Dendritic cell treated with granulocyte-macrophage colony-stimulating factor and Interleukin-4, amounts not matched to agents 40 ng/mL and 50 ng/mL, for 4 days (primary cell): ENCODE data around the gene RAD51B.

Experiments used
- H3K27ac Mint-ChIP-seq: one replicate; pipeline ENCODE4 v1.8.0; 2022; ENCODE audit warnings: mild to moderate bottlenecking, mixed read lengths
- H3K27me3 Mint-ChIP-seq: one replicate; pipeline ENCODE4 v1.8.0; 2022; ENCODE audit warnings: mild to moderate bottlenecking, mixed read lengths
- H3K36me3 Mint-ChIP-seq: one replicate; pipeline ENCODE4 v1.8.0; 2022; ENCODE audit warnings: low read depth, mixed read lengths
- H3K4me1 Mint-ChIP-seq: one replicate; pipeline ENCODE4 v1.8.0; 2022; ENCODE audit warnings: low read depth, mixed read lengths
- H3K4me3 Mint-ChIP-seq: one replicate; pipeline ENCODE4 v1.8.0; 2022; ENCODE audit warnings: mild to moderate bottlenecking, moderate library complexity, mixed read lengths
- H3K9me3 Mint-ChIP-seq: one replicate; pipeline ENCODE4 v1.8.0; 2022; ENCODE audit warnings: mixed read lengths
- intact Hi-C: fragments of 100-400 bp; cut with micrococcal nuclease; formaldehyde crosslinking; loops from one replicate; pipeline ENCODE4 v1.15.0; 2022

Gene RAD51B

DNA sequence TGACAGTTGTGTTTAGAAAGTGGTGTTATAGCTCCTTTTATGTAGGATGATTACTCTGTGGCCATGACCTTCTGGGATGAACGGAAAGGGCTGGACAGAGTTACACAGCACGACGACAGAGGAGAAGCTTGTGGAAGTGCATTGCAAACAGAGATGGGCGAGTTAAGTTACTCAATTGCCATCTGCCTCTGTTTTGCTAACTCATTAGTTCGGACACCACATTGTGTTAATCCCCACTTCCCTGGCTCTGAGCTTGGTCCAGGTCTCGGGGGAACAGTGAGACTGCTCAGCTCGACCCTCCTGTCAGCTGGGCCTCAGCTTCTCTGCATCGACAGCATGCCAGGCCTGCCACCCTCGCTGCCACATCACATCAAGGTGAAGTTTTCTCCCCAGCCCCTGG is 565.3 kb downstream of the RAD51B start:
- Mint-ChIP-seq H3K36me3 (peaks cover 5% of the 10 kb centered on the region), H3K27me3 (no peaks in the 10 kb centered on the region), H3K4me3 (no peak overlapping the region), H3K27ac (peak overlapping the region; percentile 92), H3K4me1 (peaks cover 66% of the 10 kb centered on the region), H3K9me3 (no peaks in the 10 kb centered on the region)
- intact Hi-C loops, result no loop called here

- peaks cover 68% of the 10 kb centered on the region for H3K4me1 Mint-ChIP-seq
- peaks cover 12% of the 10 kb centered on the region for H3K36me3 Mint-ChIP-seq
- intact Hi-C loops, result no loop called here
- H3K4me3 Mint-ChIP-seq, result no peak overlapping the region
- no peaks in the 10 kb centered on the region for H3K27me3 Mint-ChIP-seq
- H3K27ac Mint-ChIP-seq, result peak overlapping the region; percentile 92
- peaks cover 9% of the 10 kb centered on the region for H3K9me3 Mint-ChIP-seq
Measured at GRCh38 chr14:68386446-68386845, 566.9 kb downstream of the RAD51B start.

GRCh38 chr14:68386950-68387779 is 567.6 kb downstream of the RAD51B start:
- no peaks in the 10 kb centered on the region for H3K27me3 Mint-ChIP-seq
- H3K36me3 Mint-ChIP-seq, result peaks cover 12% of the 10 kb centered on the region
- H3K4me1 Mint-ChIP-seq, result peaks cover 65% of the 10 kb centered on the region
- intact Hi-C loops, result no loop called here
- H3K9me3 Mint-ChIP-seq, result peaks cover 9% of the 10 kb centered on the region
- H3K4me3 Mint-ChIP-seq, result no peak overlapping the region
- peak overlapping the region; percentile 92 for H3K27ac Mint-ChIP-seq

GRCh38 chr14:68389943-68390342 is 570.4 kb downstream of the RAD51B start:
- intact Hi-C loops, result loop anchor here (5.0 kb wide), 1 partner anchor 123 kb away; no protein-coding TSS in a partner anchor
- Mint-ChIP-seq H3K36me3 (peaks cover 17% of the 10 kb centered on the region), H3K9me3 (peaks cover 9% of the 10 kb centered on the region), H3K27me3 (no peaks in the 10 kb centered on the region), H3K4me1 (peaks cover 79% of the 10 kb centered on the region), H3K27ac (no peak overlapping the region), H3K4me3 (no peak overlapping the region)

DNA sequence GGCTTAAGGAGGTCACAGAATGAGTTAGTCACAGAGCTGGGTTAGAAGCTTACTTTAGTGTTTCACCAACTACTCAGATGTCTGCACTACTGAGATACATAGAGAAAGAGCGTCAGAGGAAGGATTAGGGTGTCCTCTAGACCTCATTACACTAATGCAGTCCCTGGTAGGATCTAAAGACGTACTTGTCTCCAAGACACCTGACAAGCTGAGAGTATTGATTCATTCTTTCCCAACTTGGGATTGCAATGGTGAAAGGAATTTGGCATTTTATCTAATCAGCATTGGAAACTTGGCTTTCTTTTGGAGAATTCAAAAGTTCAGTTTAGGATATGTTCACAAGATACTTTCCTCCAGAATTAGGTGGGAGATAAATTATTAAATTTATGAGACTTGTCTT is 571.2 kb downstream of the RAD51B start:
- H3K27ac Mint-ChIP-seq, result peak overlapping the region; percentile 95
- peaks cover 79% of the 10 kb centered on the region for H3K4me1 Mint-ChIP-seq
- no peak overlapping the region for H3K4me3 Mint-ChIP-seq
- intact Hi-C loops, result loop anchor here (5.0 kb wide), 1 partner anchor 123 kb away; no protein-coding TSS in a partner anchor
- no peaks in the 10 kb centered on the region for H3K27me3 Mint-ChIP-seq
- peaks cover 25% of the 10 kb centered on the region for H3K36me3 Mint-ChIP-seq
- H3K9me3 Mint-ChIP-seq, result peaks cover 9% of the 10 kb centered on the region

DNA sequence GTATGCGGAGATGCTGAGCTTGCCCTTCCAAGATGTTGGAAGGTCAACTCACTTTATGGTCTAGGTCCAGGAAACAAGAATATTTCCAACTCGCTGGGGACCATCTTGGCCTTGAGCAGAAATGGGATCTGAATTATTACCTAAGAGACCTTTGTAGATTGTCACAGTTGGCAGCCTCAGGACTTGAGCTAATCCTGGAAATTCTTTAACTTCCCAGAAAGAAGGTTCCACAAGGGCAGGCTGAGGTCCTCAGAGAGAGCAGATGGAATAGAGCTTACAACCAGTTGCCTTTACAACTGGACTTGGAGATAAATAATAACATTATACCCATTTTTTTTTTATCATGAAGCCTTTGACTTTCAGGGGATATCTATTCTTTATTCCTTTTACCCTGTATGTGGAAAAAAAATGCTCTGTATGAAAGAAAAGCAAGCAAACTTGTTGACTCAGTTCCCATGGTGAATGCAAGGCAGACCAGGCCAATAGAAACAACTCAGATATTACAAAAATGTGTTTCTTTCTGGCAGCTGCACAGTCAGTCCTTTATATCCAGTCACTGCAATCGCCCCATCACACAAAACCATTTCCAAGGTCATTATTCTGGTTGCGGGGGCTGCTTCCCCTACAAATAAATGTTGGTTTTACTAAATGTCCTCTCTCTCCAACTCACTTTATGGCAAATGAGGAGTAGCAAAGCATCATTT is 571.9 kb downstream of the RAD51B start:
- Mint-ChIP-seq H3K27ac (peak overlapping the region; percentile 95), H3K9me3 (peaks cover 9% of the 10 kb centered on the region), H3K4me3 (no peak overlapping the region), H3K4me1 (peaks cover 77% of the 10 kb centered on the region), H3K27me3 (no peaks in the 10 kb centered on the region), H3K36me3 (peaks cover 27% of the 10 kb centered on the region)
- intact Hi-C loops, result loop anchor here (5.0 kb wide), 1 partner anchor 124 kb away; no protein-coding TSS in a partner anchor

- H3K4me1 Mint-ChIP-seq, result peaks cover 72% of the 10 kb centered on the region
- peak overlapping the region; percentile 95 for H3K27ac Mint-ChIP-seq
- peaks cover 27% of the 10 kb centered on the region for H3K36me3 Mint-ChIP-seq
- H3K4me3 Mint-ChIP-seq, result peak overlapping the region; percentile 21
- intact Hi-C loops, result loop anchor here (5.0 kb wide), 1 partner anchor 125 kb away; no protein-coding TSS in a partner anchor
- no peaks in the 10 kb centered on the region for H3K27me3 Mint-ChIP-seq
- peaks cover 9% of the 10 kb centered on the region for H3K9me3 Mint-ChIP-seq
Measured at GRCh38 chr14:68392393-68393141, 573.0 kb downstream of the RAD51B start.

- no peak overlapping the region for H3K4me3 Mint-ChIP-seq
- peaks cover 25% of the 10 kb centered on the region for H3K36me3 Mint-ChIP-seq
- intact Hi-C loops, result loop anchor here (5.0 kb wide), 1 partner anchor 126 kb away; no protein-coding TSS in a partner anchor
- H3K4me1 Mint-ChIP-seq, result peaks cover 73% of the 10 kb centered on the region
- no peaks in the 10 kb centered on the region for H3K27me3 Mint-ChIP-seq
- peak overlapping the region; percentile 95 for H3K27ac Mint-ChIP-seq
- H3K9me3 Mint-ChIP-seq, result peaks cover 9% of the 10 kb centered on the region
Measured at GRCh38 chr14:68393259-68393658, 573.7 kb downstream of the RAD51B start.

DNA sequence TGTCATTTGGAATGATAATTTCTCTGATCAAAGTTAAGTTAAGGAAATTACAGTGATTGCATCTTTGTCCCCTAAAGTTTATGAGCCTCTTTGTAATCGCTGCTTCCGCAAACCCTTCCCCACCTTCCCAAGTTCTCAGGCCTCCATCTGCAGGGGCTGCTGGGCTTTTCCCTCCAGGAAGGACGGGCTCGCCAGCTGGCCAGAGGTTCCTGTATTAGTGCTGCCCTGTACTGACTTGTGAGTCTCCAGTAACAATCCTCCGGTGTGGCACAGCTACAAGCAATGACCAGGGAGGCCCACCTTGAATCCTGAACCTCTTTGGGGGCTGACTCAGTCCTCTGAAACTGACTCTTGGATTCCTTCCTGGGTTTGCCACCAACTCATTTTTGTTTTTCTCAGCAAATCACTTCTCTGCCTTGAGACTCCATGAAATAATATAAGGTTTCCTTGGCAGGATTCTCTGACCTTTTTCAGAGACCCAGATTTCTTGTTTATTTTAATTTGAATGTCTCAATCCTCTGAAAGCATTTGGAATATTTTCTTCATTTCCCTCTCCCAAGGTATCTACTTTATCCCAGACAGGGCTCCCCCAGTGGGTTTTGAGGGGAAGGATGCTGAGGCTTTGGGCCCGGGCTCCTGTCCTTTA is 574.7 kb downstream of the RAD51B start:
- peaks cover 22% of the 10 kb centered on the region for H3K36me3 Mint-ChIP-seq
- intact Hi-C loops, result loop anchor here (5.0 kb wide), 1 partner anchor 127 kb away; no protein-coding TSS in a partner anchor
- H3K4me1 Mint-ChIP-seq, result peaks cover 74% of the 10 kb centered on the region
- no peak overlapping the region for H3K4me3 Mint-ChIP-seq
- peak overlapping the region; percentile 95 for H3K27ac Mint-ChIP-seq
- H3K27me3 Mint-ChIP-seq, result no peaks in the 10 kb centered on the region
- peaks cover 9% of the 10 kb centered on the region for H3K9me3 Mint-ChIP-seq

DNA sequence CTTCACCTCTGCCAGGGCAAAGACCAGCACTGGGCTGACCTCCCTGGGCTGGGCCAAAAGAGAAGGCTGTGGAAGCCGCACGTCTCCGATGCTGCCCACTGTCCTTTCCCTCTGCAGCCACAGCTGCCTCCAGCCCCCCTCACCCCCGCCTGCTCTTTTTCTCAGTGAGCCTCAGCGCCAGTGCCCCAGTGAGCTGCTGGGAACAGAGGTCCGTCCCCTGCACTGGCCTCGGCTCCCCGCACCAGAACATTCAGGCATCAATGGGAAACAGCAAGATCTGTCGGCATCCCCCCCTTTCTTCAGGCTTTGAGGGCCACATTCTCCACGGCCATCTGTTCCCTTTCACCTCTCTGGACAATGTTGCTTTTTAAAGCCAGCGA is 575.2 kb downstream of the RAD51B start:
- Mint-ChIP-seq H3K27ac (peak overlapping the region; percentile 95), H3K4me3 (no peak overlapping the region), H3K4me1 (peaks cover 75% of the 10 kb centered on the region), H3K9me3 (peaks cover 9% of the 10 kb centered on the region), H3K36me3 (peaks cover 22% of the 10 kb centered on the region), H3K27me3 (no peaks in the 10 kb centered on the region)
- intact Hi-C loops, result loop anchor here (5.0 kb wide), 2 partner anchors 127 to 398 kb away; partner anchors contain the start of gene ZFP36L1

DNA sequence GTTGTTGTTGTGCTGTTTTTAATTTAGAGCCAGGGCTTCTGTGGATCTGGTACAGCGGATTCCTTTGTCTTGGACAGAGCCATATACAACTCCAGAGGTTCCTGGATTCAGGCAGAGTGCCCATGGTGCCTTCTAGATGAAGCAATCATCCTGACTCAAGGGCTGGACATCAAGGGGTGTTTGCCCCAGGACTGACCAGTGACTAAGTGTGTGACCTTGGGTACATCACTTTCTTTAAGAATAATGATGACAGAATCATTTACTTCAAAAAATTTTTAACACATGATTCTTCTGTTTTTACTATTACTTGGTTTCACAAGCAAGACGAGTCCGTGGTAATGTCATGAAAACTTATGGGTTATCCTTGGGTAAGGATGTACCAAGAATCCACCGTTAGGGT is 576.0 kb downstream of the RAD51B start:
- Mint-ChIP-seq H3K27ac (peak overlapping the region; percentile 95), H3K36me3 (peaks cover 22% of the 10 kb centered on the region), H3K4me1 (peaks cover 75% of the 10 kb centered on the region), H3K4me3 (no peak overlapping the region), H3K27me3 (no peaks in the 10 kb centered on the region), H3K9me3 (peaks cover 9% of the 10 kb centered on the region)
- intact Hi-C loops, result loop anchor here (5.0 kb wide), 1 partner anchor 397 kb away; the partner anchor contains the start of gene ZFP36L1

DNA sequence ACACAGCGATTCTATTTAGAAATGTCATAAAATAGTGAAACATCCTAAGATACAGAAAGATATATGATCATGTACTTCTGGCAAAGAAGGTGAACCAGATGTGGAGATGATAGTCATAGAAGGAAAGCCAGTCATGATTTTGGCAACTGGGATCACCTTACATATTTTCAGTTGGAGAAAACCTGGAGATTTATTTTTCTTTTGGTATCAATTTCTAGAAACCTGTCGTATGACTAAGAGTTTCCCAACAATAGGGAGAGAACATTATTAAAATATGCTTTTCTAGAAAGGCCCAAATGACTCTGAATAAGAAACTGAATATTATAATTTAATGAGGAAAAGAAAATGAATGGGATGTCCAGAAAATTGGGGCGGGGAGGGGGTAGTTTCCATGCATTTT is 576.9 kb downstream of the RAD51B start:
- H3K4me1 Mint-ChIP-seq, result peaks cover 67% of the 10 kb centered on the region

GRCh38 chr14:68397371-68397811 is 577.8 kb downstream of the RAD51B start:
- peak overlapping the region; percentile 95 for H3K27ac Mint-ChIP-seq
- peaks cover 15% of the 10 kb centered on the region for H3K36me3 Mint-ChIP-seq
- intact Hi-C loops, result loop anchor here (5.0 kb wide), 1 partner anchor 395 kb away; the partner anchor contains the start of gene ZFP36L1
- H3K9me3 Mint-ChIP-seq, result no peaks in the 10 kb centered on the region
- peak overlapping the region; percentile 2 for H3K4me3 Mint-ChIP-seq
- H3K27me3 Mint-ChIP-seq, result no peaks in the 10 kb centered on the region
- peaks cover 62% of the 10 kb centered on the region for H3K4me1 Mint-ChIP-seq

More for the DNA sequence above, 576.9 kb downstream of the RAD51B start:
- H3K27ac Mint-ChIP-seq, result peak overlapping the region; percentile 95
- no peaks in the 10 kb centered on the region for H3K27me3 Mint-ChIP-seq
- peaks cover 15% of the 10 kb centered on the region for H3K36me3 Mint-ChIP-seq
- intact Hi-C loops, result loop anchor here (5.0 kb wide), 1 partner anchor 396 kb away; the partner anchor contains the start of gene ZFP36L1
- peaks cover under 1% of the 10 kb centered on the region for H3K9me3 Mint-ChIP-seq
- H3K4me3 Mint-ChIP-seq, result no peak overlapping the region
